Colonic mucosa (tissue), 4 donors: ENCODE results near the gene SLC9A6. TPM values are rescaled to one million over a fixed set of nuclear protein-coding genes. Genes with fewer than 3 reads are reported as not detected.
A peak's percentile ranks its signal among the peaks of the same experiment; 100 is the strongest.

Experiments used
- DNase-seq: peaks from one replicate; pipeline ENCODE4 v3.0.0-alpha.2; 2020
- H3K27ac ChIP-seq: fragments of 200-600 bp; one replicate; pipeline ENCODE4 v1.8.0; 2021
- H3K27me3 ChIP-seq: fragments of 200-600 bp; one replicate; pipeline ENCODE4 v1.8.0; 2021
- H3K36me3 ChIP-seq: fragments of 200-600 bp; one replicate; pipeline ENCODE4 v1.8.0; 2021
- H3K4me1 ChIP-seq: fragments of 200-600 bp; one replicate; pipeline ENCODE4 v1.8.0; 2021; ENCODE audit warnings: mild to moderate bottlenecking
- H3K4me3 ChIP-seq: fragments of 200-600 bp; one replicate; pipeline ENCODE4 v1.8.0; 2021
- H3K9ac ChIP-seq, 2 donors: one replicate each; pipeline ENCODE4 v1.7.0; 2013; ENCODE audit warnings: control low read depth in 2 of 2, low read depth in 2 of 2, low read length in 2 of 2
- H3K9me3 ChIP-seq: fragments of 200-600 bp; one replicate; pipeline ENCODE4 v1.8.0; 2021
- intact Hi-C: fragments of 100-400 bp; cut with DNase I; formaldehyde crosslinking; loops from one replicate; pipeline ENCODE4 v1.14.1; 2022
- total RNA-seq, 2 donors: library from RNA; stranded (reverse); fragmentation: NEBNext Ultra II Directional in 1 of 2; extraction: Animal tissue kit (Norgen Biotek cat#: 25700) in 1 of 2; gene quantifications; one replicate each; pipeline ENCODE4 v1.2.1, GENCODE V29; 2021
- TF ChIP-seq, protein P1 (sequence below): fragments of 200-600 bp; IDR thresholded peaks from one replicate; pipeline ENCODE4 v1.8.0; 2022; ENCODE audit warnings: antibody characterized with exemption, mild to moderate bottlenecking
- donor health status: healthy.
- donor health status: DM: no; HTN: no; CAD: no.
- donor health status: DM: no; HTN: no; CAD: no.

Gene SLC9A6
- total RNA-seq: 10 to 100 TPM; 12.7 to 16.6 TPM

DNA sequence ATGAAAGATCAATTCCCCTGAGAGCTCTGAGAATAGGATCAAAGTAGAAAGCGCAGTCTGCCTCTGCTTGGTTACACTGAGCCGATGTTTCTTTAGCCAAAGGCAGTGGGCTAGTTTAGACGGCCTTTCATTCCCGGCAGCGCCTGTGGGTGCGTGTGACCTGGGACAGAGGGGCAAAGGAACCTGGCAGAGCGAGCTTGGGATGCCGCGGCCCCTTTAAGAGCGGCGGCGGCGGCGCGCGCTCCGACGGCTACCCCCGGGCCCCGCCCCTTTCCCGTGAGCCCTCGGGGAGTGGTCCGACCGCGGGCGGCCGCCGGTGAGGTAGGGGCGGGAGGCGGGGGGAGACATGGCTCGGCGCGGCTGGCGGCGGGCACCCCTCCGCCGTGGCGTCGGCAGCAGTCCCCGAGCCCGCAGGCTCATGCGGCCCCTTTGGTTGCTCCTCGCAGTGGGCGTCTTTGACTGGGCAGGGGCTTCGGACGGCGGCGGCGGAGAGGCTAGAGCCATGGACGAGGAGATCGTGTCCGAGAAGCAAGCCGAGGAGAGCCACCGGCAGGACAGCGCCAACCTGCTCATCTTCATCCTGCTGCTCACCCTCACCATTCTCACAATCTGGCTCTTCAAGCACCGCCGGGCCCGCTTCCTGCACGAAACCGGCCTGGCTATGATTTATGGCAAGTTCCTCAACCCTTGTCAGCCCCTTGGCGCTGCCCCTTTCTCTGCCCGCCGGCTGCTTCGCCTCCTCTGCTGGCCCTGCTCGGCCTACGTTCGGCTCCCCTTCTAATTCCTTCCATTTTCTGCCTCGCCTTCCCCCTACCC, at the start of gene SLC9A6:
SLC9A6 (plus strand) TSS at position 279 of the 816 bp plus-strand sequence; CDS start at position 503, 224 bp downstream.
- Histone ChIP-seq H3K9me3 (no peaks in the 10 kb centered on the region), H3K4me1 (peaks cover 3% of the 10 kb centered on the region), H3K36me3 (no peaks in the 10 kb centered on the region), H3K27me3 (no peaks in the 10 kb centered on the region), H3K4me3 (peak within 1 kb of the TSS; percentile 68), H3K27ac (peak within 1 kb of the TSS; percentile 66), H3K9ac (peak within 1 kb of the TSS; percentile 70 to 74)
- peak; percentile 76 for DNase-seq
- TF ChIP-seq, protein P1, sequence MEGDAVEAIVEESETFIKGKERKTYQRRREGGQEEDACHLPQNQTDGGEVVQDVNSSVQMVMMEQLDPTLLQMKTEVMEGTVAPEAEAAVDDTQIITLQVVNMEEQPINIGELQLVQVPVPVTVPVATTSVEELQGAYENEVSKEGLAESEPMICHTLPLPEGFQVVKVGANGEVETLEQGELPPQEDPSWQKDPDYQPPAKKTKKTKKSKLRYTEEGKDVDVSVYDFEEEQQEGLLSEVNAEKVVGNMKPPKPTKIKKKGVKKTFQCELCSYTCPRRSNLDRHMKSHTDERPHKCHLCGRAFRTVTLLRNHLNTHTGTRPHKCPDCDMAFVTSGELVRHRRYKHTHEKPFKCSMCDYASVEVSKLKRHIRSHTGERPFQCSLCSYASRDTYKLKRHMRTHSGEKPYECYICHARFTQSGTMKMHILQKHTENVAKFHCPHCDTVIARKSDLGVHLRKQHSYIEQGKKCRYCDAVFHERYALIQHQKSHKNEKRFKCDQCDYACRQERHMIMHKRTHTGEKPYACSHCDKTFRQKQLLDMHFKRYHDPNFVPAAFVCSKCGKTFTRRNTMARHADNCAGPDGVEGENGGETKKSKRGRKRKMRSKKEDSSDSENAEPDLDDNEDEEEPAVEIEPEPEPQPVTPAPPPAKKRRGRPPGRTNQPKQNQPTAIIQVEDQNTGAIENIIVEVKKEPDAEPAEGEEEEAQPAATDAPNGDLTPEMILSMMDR: no peak
- intact Hi-C loops: loop anchor here (10.0 kb wide), 1 partner anchor 509 kb away; the partner anchor contains the start of gene HTATSF1

DNA sequence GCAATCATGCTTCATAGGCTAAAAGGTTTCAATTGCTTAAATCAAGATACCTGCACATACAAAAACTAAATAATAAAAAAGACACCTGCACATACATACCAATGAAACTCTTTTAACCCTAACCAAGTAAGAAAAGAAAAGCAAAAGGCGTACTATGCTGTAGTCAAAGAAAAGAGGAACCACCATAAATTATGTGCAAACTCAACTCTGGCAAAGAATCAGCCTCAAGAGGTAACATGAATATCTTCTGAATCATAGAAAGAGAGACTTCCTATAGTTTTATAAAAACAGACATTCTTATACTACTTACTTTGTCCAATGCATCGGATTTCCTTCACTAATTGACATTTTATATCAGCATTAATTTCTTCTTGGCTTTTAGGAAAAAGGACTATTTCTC, 40.7 kb upstream of the SLC9A6 start:
- H3K27me3 ChIP-seq: no peaks in the 10 kb centered on the region
- no peak for DNase-seq
- no peak overlapping the region for H3K9ac ChIP-seq
- intact Hi-C loops: no loop called here
- H3K36me3 ChIP-seq: no peaks in the 10 kb centered on the region
- no peak overlapping the region for H3K27ac ChIP-seq
- no peaks in the 10 kb centered on the region for H3K9me3 ChIP-seq
- H3K4me1 ChIP-seq: no peaks in the 10 kb centered on the region
- no peak overlapping the region for H3K4me3 ChIP-seq
- TF ChIP-seq, protein P1: no peak

GRCh38 chrX:135951291-135951690, 33.9 kb upstream of the SLC9A6 start:
- Histone ChIP-seq H3K9me3 (no peaks in the 10 kb centered on the region), H3K4me1 (no peaks in the 10 kb centered on the region), H3K27me3 (no peaks in the 10 kb centered on the region), H3K36me3 (no peaks in the 10 kb centered on the region), H3K27ac (no peak overlapping the region), H3K9ac (no peak overlapping the region), H3K4me3 (no peak overlapping the region)
- no peak for DNase-seq
- intact Hi-C loops: no loop called here
- TF ChIP-seq, protein P1: no peak

DNA sequence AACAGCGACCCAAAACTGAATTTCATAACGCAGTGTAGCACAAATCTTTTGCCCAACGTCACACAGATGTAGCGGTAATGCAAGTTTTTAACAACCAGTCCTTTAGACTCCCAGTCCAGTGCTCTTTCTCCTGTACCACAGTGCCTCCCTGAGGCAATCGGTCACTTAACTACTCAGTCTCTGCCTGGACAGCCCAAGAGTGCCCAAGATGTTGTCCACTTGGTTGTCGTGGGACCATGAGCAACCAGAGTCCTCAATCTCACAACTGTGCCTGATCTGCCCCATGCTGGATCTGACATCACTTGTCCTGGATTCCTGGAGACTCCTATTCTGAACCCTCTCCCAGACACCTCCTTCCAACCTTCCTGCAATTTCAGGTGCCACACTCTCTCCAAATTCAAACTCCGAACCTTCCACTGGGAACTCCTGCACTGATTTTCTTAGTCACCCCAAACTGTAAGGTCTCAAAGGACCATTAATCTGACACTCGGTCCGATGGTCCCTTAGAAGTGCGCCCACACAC, 12.1 kb upstream of the SLC9A6 start:
- no peaks in the 10 kb centered on the region for H3K4me1 ChIP-seq
- no peaks in the 10 kb centered on the region for H3K27me3 ChIP-seq
- TF ChIP-seq, protein P1: no peak
- intact Hi-C loops: no loop called here
- H3K9me3 ChIP-seq: no peaks in the 10 kb centered on the region
- H3K27ac ChIP-seq: peak overlapping the region; percentile 86
- H3K9ac ChIP-seq: peak overlapping the region; percentile 78 to 79
- DNase-seq: peak; percentile 38
- no peaks in the 10 kb centered on the region for H3K36me3 ChIP-seq
- H3K4me3 ChIP-seq: peak overlapping the region; percentile 51

GRCh38 chrX:135973548-135974278, 11.5 kb upstream of the SLC9A6 start, which contains the start of gene MMGT1:
Gene MMGT1 (minus strand): TSS chrX:135973988. CDS start chrX:135973675, 313 bp downstream.
- peak within 1 kb of the TSS; percentile 51 for H3K4me3 ChIP-seq
- H3K27me3 ChIP-seq: no peaks in the 10 kb centered on the region
- peak within 1 kb of the TSS; percentile 86 for H3K27ac ChIP-seq
- no peaks in the 10 kb centered on the region for H3K36me3 ChIP-seq
- TF ChIP-seq, protein P1: no peak
- H3K4me1 ChIP-seq: no peaks in the 10 kb centered on the region
- H3K9ac ChIP-seq: peak within 1 kb of the TSS; percentile 78 to 79
- intact Hi-C loops: no loop called here
- peak; percentile 81 for DNase-seq
- no peaks in the 10 kb centered on the region for H3K9me3 ChIP-seq
